Esophagus muscularis mucosa (tissue), 2 donors: ENCODE data around the gene C15orf61.

Experiments
- EP300 ChIP-seq: sonication (generic); formaldehyde crosslinking; IDR thresholded peaks from one replicate; pipeline ENCODE4 v1.6.1; 2017; ENCODE audit warnings: antibody characterized with exemption
- POLR2A ChIP-seq: fragments of 450-650 bp; IDR thresholded peaks from one replicate; pipeline ENCODE4 v1.6.1; 2017; ENCODE audit warnings: antibody characterized with exemption, moderate library complexity, mild to moderate bottlenecking, low read depth

- TF ChIP-seq EP300 (no peak), POLR2A (no peak)
Measured at GRCh38 chr15:67558502-67558901, 37.6 kb downstream of the C15orf61 start.
